ENCODE measurements around the gene SPATA1.
A peak's percentile ranks its signal among the peaks of the same experiment; 100 is the strongest.
"Not testable (repeated sequence)": the region's sequence is repeated elsewhere in the genome, so short reads cannot be mapped to it uniquely, and the experiment has no call there.

Gene SPATA1

DNA sequence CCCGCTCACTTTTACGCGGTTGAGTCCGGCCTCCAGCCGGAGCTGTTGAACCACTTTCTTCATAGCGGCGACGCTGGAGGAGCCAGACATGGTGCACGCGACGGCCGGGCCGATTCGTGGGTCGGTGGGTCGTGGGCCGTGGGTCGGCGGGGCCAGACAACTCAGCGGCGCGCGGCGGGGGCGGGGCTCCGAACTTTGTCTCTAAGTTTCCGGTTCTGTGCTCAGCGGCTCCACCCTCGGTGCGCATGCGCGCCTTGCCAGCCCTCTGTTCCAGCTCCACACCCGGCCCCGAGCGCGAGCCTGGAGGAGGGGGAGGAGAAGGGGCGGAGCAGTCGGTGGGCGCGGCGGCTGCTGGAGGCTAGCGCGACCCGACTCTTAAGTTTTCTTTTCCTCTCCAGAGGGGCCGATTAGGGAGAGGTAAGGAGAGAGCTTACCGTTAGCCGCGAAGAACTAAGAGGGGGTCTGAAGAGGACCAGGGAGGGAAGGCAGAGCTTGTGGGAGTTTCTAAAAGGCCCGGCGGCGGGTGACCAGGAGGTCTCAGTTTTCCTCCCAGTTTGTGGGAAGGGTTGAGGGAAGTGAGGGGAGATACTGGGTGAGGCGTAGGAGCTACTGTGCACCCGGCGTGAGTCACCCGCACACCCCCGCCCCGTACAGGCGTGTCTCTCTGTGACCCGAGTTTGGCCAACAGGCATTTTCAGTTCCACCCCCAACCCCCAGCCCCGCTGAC is at the start of gene SPATA1, which contains the start of gene GNG5:
Gene SPATA1 (plus strand): TSS at position 385 of the 727 bp plus-strand sequence. CDS start 9,974 bp downstream, outside the sequence.
Gene GNG5 (minus strand): TSS at position 580 of the 727 bp plus-strand sequence. CDS start 490 bp downstream, at position 90.
- DNase-seq: peak; percentile 92

- DNase-seq: no peak
These were observed 44.1 kb upstream of the SPATA1 start for GRCh38 chr1:84462118-84462517.

DNA sequence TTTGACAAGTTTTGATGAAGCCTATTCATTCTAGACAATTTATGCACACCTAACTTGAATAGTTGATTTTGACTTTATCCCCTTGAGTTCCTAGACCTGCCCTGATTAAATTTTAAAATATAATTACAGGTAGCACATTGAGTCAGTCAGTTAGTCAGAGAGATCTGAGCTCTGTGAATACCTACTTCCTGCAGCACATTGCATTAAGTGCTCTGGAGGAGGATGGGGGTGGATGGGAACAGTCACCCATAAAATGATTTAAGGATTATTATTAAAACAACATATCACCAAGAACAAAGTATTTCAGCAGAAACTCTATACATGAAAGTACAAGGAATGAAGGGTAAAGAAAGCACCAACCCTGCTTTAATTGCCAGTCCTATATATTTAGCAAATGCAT is 38.9 kb upstream of the SPATA1 start:
- DNase-seq: no peak

- DNase-seq: no peak
These were observed 30.0 kb upstream of the SPATA1 start for GRCh38 chr1:84476225-84476624.

GRCh38 chr1:84478876-84479868 is 27.0 kb upstream of the SPATA1 start, which contains the start of gene RPF1:
RPF1 (plus strand) TSS chr1:84479266; CDS start chr1:84479282, 16 bp downstream.
- peak; percentile 74 for DNase-seq

DNA sequence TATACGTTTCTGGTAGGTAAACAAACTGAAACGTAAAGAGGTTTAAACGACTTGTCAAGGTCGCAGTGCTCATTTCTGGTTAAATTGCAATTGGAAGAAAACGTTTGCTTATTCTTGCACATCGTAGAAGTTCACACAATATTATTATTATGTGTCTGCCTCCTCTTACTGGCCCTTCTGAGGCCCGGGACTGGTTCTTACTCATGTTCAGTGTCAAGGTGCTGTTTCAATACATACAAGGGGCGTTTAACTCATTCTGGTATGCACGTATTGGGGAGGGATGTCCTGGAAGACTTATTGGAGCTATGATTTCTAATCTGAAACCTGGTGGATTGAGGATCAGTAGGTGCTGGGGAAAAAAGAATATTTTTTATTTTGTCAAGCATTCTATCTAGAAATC is 26.2 kb upstream of the SPATA1 start:
- DNase-seq: no peak

- no peak for DNase-seq
These were observed 25.5 kb upstream of the SPATA1 start for GRCh38 chr1:84480650-84481049.

GRCh38 chr1:84481317-84481716 is 24.9 kb upstream of the SPATA1 start:
- no peak for DNase-seq

- no peak for DNase-seq
These were observed 18.1 kb upstream of the SPATA1 start for GRCh38 chr1:84488107-84488506.

DNA sequence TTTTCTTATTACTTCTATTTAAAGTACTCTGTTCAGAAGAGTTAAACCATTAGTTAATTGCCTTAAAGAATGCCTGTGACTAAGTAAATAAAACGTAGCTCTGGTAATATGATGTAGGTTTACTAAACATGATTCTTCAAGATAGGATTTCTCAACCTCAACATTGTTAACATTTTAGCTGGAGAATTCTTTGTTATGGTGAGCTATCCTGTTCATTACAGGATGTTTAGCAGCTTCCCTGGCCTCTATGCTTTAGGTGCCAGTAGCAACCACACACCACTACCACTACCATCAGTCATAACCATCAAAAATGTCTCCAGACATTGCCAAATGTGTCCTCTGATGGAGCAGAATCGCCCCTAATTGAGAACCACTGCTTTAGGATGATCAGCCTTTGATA is 16.4 kb upstream of the SPATA1 start:
- DNase-seq: no peak

DNA sequence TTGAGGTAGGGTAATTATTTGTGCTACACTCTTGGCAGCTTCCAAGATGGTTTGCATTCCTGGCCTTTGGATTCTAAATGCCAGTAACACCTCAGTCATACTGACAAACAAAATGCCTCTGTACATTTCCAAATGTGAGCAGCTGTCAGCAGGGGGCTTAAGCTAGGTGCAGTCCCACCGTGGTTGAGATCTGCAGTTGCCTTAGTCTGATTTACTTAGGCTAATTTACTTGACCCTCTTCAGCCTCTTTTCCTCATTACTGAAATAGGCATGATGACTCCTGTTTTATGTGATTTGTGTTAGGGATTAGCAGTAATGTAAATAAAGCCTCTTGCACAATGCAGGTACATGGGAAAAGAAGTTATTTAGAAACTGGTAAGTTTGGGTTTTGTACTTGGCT is 13.5 kb upstream of the SPATA1 start:
- no peak for DNase-seq

DNA sequence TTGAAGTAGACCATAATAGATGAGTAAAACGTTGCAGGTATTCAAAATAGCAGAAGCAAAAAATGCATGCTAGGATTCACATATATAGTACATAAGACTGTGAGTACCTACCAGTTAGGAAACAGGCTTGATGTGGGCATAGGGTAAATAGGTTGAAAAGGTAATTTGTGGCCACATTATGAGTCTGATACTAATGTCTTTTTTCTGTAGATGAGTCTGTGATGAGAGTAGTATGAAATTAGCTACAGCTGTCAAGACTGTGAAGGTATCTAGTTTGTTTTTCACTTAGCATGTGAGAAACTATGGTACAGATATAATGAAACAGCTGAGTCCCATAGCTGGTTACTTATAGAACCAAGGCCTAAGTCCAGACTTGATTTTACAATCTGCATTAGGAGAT is 12.4 kb upstream of the SPATA1 start:
- DNase-seq: no peak

DNA sequence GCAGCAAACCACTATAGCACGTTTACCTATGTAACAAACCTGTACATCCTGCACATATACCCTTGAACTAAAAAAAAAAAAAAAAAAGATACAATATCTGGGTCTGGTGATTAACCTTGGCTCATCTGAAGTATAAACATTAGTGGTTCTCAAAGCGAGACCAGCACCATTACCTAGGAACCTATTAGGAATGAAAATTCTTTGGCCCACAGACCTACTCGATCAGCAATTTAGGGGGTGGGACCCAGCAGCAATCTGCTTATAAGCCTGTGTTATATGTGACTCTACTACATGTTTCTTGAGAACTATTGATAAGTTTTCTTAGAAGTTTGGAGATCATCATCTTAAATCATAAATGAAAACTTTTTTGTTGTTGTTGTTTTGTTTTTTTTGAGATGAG is 9.7 kb upstream of the SPATA1 start:
- no peak for DNase-seq

DNA sequence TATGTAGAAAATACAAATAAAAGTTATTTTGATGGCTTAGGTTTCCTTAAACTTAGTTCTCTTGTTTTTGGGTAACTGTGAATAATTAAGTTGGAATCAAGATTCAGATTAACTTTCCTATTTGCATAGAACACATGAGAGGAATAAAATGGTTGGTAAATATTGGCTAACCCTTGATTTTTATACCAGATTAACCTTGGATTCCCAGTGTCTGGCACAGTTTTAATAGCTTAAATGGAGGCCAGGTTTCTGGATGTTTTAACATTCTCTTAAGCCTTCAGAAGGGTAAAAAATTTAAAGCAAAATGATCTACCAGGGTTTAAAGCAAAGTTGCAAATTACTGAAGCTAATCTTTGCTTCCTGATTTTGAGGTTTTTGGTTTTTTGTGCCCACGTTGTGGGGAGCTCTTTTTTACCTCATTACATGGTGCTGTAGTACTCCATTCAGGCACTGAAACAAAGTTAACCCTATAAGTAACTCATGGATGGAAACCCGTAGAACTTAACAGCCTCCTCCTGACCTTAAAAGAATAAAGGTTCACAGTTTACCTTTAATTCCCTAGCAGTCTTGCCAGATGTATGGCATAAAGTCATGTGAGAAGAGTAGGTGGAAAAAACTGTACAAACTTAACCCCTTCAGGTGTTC is 8.4 kb upstream of the SPATA1 start:
- DNase-seq: no peak

DNA sequence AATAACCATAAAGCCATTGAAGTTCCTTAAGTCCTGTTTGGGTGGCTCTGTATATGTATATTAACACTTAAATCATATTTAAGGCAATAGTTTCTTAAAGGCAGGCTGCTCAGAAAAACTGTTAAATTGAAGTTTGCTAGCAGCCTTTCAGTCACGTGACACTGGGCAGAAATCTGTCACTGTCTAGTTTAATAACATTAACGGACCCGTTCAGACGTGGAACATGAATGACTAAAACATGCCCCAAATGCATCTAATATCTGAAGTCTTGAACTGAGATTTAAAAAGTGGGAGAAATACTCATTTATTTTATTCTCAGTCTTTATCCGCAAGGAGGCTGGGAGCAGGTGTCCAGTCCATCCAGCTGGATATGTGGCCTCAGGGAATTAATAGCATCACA is 3.3 kb upstream of the SPATA1 start:
- DNase-seq: no peak

- DNase-seq: peak; percentile 12
These were observed 1.4 kb upstream of the SPATA1 start for GRCh38 chr1:84504580-84505492.

- peak; percentile 69 for DNase-seq
These were observed 639 bp upstream of the SPATA1 start for GRCh38 chr1:84505493-84506001.

- DNase-seq: no peak
These were observed 705 bp downstream of the SPATA1 start for GRCh38 chr1:84506729-84507453.

- DNase-seq: not testable (repeated sequence)
These were observed 1.7 kb downstream of the SPATA1 start for GRCh38 chr1:84507887-84508286.

- DNase-seq: no peak
These were observed 2.3 kb downstream of the SPATA1 start for GRCh38 chr1:84508510-84508909.

DNA sequence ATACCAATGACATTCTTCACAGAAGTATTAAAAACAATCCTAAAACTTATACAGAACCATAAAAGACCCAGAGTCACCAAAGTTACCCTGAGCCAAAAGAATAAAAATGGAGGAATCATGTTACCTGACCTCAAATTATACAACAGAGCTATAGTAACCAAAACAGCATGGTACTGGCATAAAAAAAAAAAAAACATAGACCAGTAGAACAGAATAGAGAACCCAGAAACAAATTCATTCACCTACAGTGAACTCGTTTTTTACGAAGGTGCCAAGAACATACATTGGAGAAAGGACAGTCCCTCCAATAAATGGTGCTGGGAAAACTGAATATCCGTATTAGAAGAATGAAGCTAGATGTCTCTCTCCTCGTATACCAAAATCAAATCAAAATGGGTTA is 2.8 kb downstream of the SPATA1 start:
- DNase-seq: no peak
